ENCODE data around the gene CEP55. TPM values are rescaled to one million over a fixed set of nuclear protein-coding genes. Genes with fewer than 3 reads are reported as not detected.

The CEP55 gene
- total RNA-seq, 1 donor from 2014 or later = 6.0 TPM

DNA sequence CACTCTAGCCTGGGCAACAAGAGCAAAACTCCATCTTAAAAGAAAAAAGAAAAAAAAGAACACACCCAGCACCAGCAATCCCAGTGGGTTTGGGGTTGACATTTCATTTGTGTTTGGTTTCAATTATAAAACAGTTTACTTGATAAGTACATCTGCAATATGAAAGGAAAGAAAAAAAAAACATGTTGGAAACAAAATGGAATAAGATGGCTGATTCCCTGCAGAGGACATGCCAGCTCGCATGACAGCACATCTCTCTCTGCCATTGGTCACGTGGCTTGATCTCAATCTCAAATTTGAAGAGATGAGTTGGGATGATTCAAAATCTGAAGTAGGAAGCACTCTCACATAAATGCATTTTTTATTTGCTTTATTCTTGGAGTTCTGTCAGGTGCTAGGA lies 42.3 kb upstream of the CEP55 start:
- Mint-ChIP-seq H3K27me3 (ENCODE audit: unreplicated experiment) (no peaks in the 10 kb centered on the region), H3K4me3 (ENCODE audit: unreplicated experiment) (no peak overlapping the region), H3K36me3 (ENCODE audit: unreplicated experiment) (no peaks in the 10 kb centered on the region), H3K27ac (ENCODE audit: unreplicated experiment) (no peak overlapping the region), H3K4me1 (ENCODE audit: low read depth, unreplicated experiment) (no peaks in the 10 kb centered on the region), H3K9me3 (ENCODE audit: unreplicated experiment) (no peaks in the 10 kb centered on the region)
- DNase-seq = no peak
- TF ChIP-seq CTCF (IDR thresholded peaks at IDR 0.05; ENCODE audit: partially characterized antibody, unreplicated experiment) = no peak

DNA sequence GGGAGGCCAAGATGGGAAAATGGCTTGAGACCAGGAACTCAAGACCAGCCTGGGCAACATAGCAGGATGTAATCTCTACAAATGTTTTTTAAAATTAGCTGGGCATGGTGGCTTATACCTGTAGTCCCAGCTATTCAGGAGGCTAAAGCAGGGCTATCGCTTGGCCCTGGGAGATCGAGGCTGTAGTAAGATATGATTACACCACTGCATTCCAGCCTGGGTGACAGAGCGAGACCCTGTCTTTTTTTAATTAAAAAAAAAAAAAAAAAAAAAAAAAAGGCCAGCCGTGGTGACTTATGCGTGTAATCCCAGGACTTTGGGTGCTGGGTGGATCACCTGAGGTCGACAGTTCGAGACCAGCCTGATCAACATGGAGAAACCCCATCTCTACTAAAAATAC lies 41.7 kb upstream of the CEP55 start:
- H3K27ac Mint-ChIP-seq (ENCODE audit: unreplicated experiment) = no peak overlapping the region
- no peak for TF ChIP-seq CTCF (IDR thresholded peaks at IDR 0.05; ENCODE audit: partially characterized antibody, unreplicated experiment)
- H3K4me1 Mint-ChIP-seq (ENCODE audit: low read depth, unreplicated experiment) = no peaks in the 10 kb centered on the region
- H3K9me3 Mint-ChIP-seq (ENCODE audit: unreplicated experiment) = no peaks in the 10 kb centered on the region
- no peak overlapping the region for H3K4me3 Mint-ChIP-seq (ENCODE audit: unreplicated experiment)
- H3K36me3 Mint-ChIP-seq (ENCODE audit: unreplicated experiment) = no peaks in the 10 kb centered on the region
- no peak for DNase-seq
- no peaks in the 10 kb centered on the region for H3K27me3 Mint-ChIP-seq (ENCODE audit: unreplicated experiment)

GRCh38 chr10:93456480-93456879 lies 39.9 kb upstream of the CEP55 start:
- H3K9me3 Mint-ChIP-seq (ENCODE audit: unreplicated experiment) = no peaks in the 10 kb centered on the region
- no peak for TF ChIP-seq CTCF (IDR thresholded peaks at IDR 0.05; ENCODE audit: partially characterized antibody, unreplicated experiment)
- H3K4me3 Mint-ChIP-seq (ENCODE audit: unreplicated experiment) = no peak overlapping the region
- no peaks in the 10 kb centered on the region for H3K36me3 Mint-ChIP-seq (ENCODE audit: unreplicated experiment)
- peaks cover 2% of the 10 kb centered on the region for H3K27me3 Mint-ChIP-seq (ENCODE audit: unreplicated experiment)
- no peaks in the 10 kb centered on the region for H3K4me1 Mint-ChIP-seq (ENCODE audit: low read depth, unreplicated experiment)
- H3K27ac Mint-ChIP-seq (ENCODE audit: unreplicated experiment) = no peak overlapping the region
- DNase-seq = no peak

- Mint-ChIP-seq H3K27ac (ENCODE audit: unreplicated experiment) (no peak overlapping the region), H3K36me3 (ENCODE audit: unreplicated experiment) (no peaks in the 10 kb centered on the region), H3K4me3 (ENCODE audit: unreplicated experiment) (no peak overlapping the region), H3K4me1 (ENCODE audit: low read depth, unreplicated experiment) (no peaks in the 10 kb centered on the region), H3K9me3 (ENCODE audit: unreplicated experiment) (no peaks in the 10 kb centered on the region), H3K27me3 (ENCODE audit: unreplicated experiment) (peaks cover 2% of the 10 kb centered on the region)
- TF ChIP-seq CTCF (IDR thresholded peaks at IDR 0.05; ENCODE audit: partially characterized antibody, unreplicated experiment) = no peak
- DNase-seq = no peak
Measured at GRCh38 chr10:93457511-93457910, 38.9 kb upstream of the CEP55 start.

DNA sequence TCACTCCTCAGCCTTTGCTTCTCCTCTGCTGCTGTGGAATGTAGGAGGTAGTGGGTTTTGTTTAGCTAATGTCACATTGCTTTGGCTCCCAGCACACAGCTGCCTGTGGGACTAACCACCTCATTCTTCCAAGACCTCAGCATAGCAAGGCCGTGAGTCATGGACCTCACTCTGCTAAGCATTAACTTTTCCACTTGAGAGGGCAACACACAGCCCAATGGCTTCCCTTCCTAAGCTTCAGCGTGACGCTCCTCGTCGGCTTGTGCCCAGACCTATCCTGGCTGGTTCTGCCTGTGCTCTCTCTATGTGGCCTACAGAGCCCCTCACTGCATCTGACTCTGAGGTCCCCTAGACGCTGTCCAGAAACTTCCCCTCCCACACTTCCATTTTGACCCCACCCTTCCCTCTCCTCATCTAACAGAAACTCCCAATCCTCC lies 37.6 kb upstream of the CEP55 start:
- Mint-ChIP-seq H3K36me3 (ENCODE audit: unreplicated experiment) (no peaks in the 10 kb centered on the region), H3K4me1 (ENCODE audit: low read depth, unreplicated experiment) (no peaks in the 10 kb centered on the region), H3K4me3 (ENCODE audit: unreplicated experiment) (no peak overlapping the region)

More for the DNA sequence above, 37.6 kb upstream of the CEP55 start:
- no peak overlapping the region for H3K27ac Mint-ChIP-seq (ENCODE audit: unreplicated experiment)
- peaks cover 2% of the 10 kb centered on the region for H3K27me3 Mint-ChIP-seq (ENCODE audit: unreplicated experiment)
- no peaks in the 10 kb centered on the region for H3K9me3 Mint-ChIP-seq (ENCODE audit: unreplicated experiment)
- no peak for TF ChIP-seq CTCF (IDR thresholded peaks at IDR 0.05; ENCODE audit: partially characterized antibody, unreplicated experiment)
- no peak for DNase-seq
